Measurements from ENCODE around the gene PITPNM1. TPM values are rescaled to one million over a fixed set of nuclear protein-coding genes. Genes with fewer than 3 reads are reported as not detected.
"Not testable (repeated sequence)": the region's sequence is repeated elsewhere in the genome, so short reads cannot be mapped to it uniquely, and the experiment has no call there.

Gene PITPNM1
- total RNA-seq, 1 donor from 2014 or later = 91.6 TPM

GRCh38 chr11:67491276-67492068 lies 13.7 kb downstream of the PITPNM1 start:
- intact Hi-C loops (cut with micrococcal nuclease) = no loop called here

GRCh38 chr11:67490727-67491065 lies 14.5 kb downstream of the PITPNM1 start:
- intact Hi-C loops (cut with micrococcal nuclease) = no loop called here

- intact Hi-C loops (cut with micrococcal nuclease) = no loop called here
Measured at GRCh38 chr11:67489885-67490726, 15.1 kb downstream of the PITPNM1 start.

- intact Hi-C loops (cut with micrococcal nuclease) = no loop called here
Measured at GRCh38 chr11:67489203-67489884, 15.8 kb downstream of the PITPNM1 start.

- intact Hi-C loops (cut with micrococcal nuclease) = no loop called here
Measured at GRCh38 chr11:67486481-67487195, 18.5 kb downstream of the PITPNM1 start.

GRCh38 chr11:67485873-67486361 lies 19.2 kb downstream of the PITPNM1 start:
- intact Hi-C loops (cut with micrococcal nuclease) = loop anchor here (1.0 to 2.0 kb wide), 2 partner anchors 22 to 47 kb away; no protein-coding TSS in a partner anchor

- intact Hi-C loops (cut with micrococcal nuclease) = loop anchor here (1.0 to 2.0 kb wide), 5 partner anchors 16 to 83 kb away; partner anchors contain the start of gene TMEM134
Measured at GRCh38 chr11:67484847-67485311, 20.3 kb downstream of the PITPNM1 start.

GRCh38 chr11:67483831-67484665 lies 21.1 kb downstream of the PITPNM1 start:
- intact Hi-C loops (cut with micrococcal nuclease) = loop anchor here (1.0 to 2.0 kb wide), 6 partner anchors 15 to 131 kb away; partner anchors contain the start of genes POLD4, RPS6KB2 and TMEM134

- intact Hi-C loops (cut with micrococcal nuclease) = loop anchor here (1.0 kb wide), 2 partner anchors 55 to 130 kb away; partner anchors contain the start of genes POLD4 and RPS6KB2
Measured at GRCh38 chr11:67482827-67483798, 22.1 kb downstream of the PITPNM1 start, which contains the start of gene AIP. Gene AIP (plus strand): TSS chr11:67483026. CDS start chr11:67483159, 133 bp downstream.

- intact Hi-C loops (cut with micrococcal nuclease) = no loop called here
Measured at GRCh38 chr11:67482275-67482826, 22.8 kb downstream of the PITPNM1 start.

- intact Hi-C loops (cut with micrococcal nuclease) = not testable (repeated sequence)
Measured at GRCh38 chr11:67477344-67478050, 27.7 kb downstream of the PITPNM1 start.

- intact Hi-C loops (cut with micrococcal nuclease) = not testable (repeated sequence)
Measured at GRCh38 chr11:67476692-67477091, 28.5 kb downstream of the PITPNM1 start.

- intact Hi-C loops (cut with micrococcal nuclease) = no loop called here
Measured at GRCh38 chr11:67472882-67473281, 32.3 kb downstream of the PITPNM1 start.

- intact Hi-C loops (cut with micrococcal nuclease) = no loop called here
Measured at GRCh38 chr11:67470337-67471002, 34.7 kb downstream of the PITPNM1 start.

- intact Hi-C loops (cut with micrococcal nuclease) = loop anchor here (1.0 to 5.0 kb wide), 6 partner anchors 15 to 79 kb away; partner anchors contain the start of genes RAD9A and RPS6KB2
Measured at GRCh38 chr11:67469508-67469811, 35.7 kb downstream of the PITPNM1 start.

GRCh38 chr11:67468759-67469507 lies 36.2 kb downstream of the PITPNM1 start, which contains the start of gene TMEM134:
Gene TMEM134 (minus strand): TSS chr11:67469251. CDS start chr11:67469192, 59 bp downstream.
- intact Hi-C loops (cut with micrococcal nuclease) = loop anchor here (1.0 to 5.0 kb wide), 6 partner anchors 15 to 78 kb away; partner anchors contain the start of genes RAD9A and RPS6KB2

Measured in T-helper 2 cell treated with Interferon-gamma antibody and Interleukin-4, amounts not matched to agents 100 ng/mL and 5 ng/mL, for 36 hours (primary cell).